Uterus (tissue), 4 donors: ENCODE measurements around the gene TSGA10IP. TPM values are rescaled to one million over a fixed set of nuclear protein-coding genes. Genes with fewer than 3 reads are reported as not detected.

ENCODE experiments used
- DNase-seq, 2 donors: peaks; one replicate each; pipeline ENCODE4 v3.0.0-alpha.2; 2019 to 2020
- H3K27ac ChIP-seq, 2 donors: fragments of 200-600 bp; sonication (generic); 1 replicate in 1 of 2; 2 replicates in 1 of 2; pipeline ENCODE4 v1.5.1; 2016 to 2018
- H3K27me3 ChIP-seq, 2 donors: fragments of 200-600 bp; sonication (generic); one replicate each; pipeline ENCODE4 v1.5.1; 2018 to 2019; ENCODE audit warnings: control low read depth in 1 of 2
- H3K36me3 ChIP-seq, 2 donors: fragments of 200-600 bp; sonication (generic); one replicate each; pipeline ENCODE4 v1.5.1; 2019; ENCODE audit warnings: control low read depth in 1 of 2
- H3K4me1 ChIP-seq, 2 donors: fragments of 200-600 bp; sonication (generic); one replicate each; pipeline ENCODE4 v1.5.1; 2018 to 2019; ENCODE audit warnings: control low read depth in 1 of 2
- H3K4me3 ChIP-seq, 2 donors: fragments of 200-600 bp; sonication (generic); 1 replicate in 1 of 2; 2 replicates in 1 of 2; pipeline ENCODE4 v1.5.1; 2018 to 2019; ENCODE audit warnings: mild to moderate bottlenecking in 1 of 2
- H3K9me3 ChIP-seq, 2 donors: fragments of 200-600 bp; sonication (generic); one replicate each; pipeline ENCODE4 v1.5.1; 2019; ENCODE audit warnings: control low read depth in 1 of 2
- CTCF ChIP-seq, 4 experiments: fragments of 200-600 bp in 2 of 4; fragments of 450-650 bp in 2 of 4; sonication (generic) in 2 of 4; IDR thresholded peaks; one replicate each; pipeline ENCODE4 v1.5.1; 2016 to 2019; ENCODE audit warnings: antibody characterized with exemption in 4 of 4, mild to moderate bottlenecking in 2 of 4, moderate library complexity in 1 of 4
- POLR2A ChIP-seq, 2 donors: fragments of 450-650 bp; IDR thresholded peaks; one replicate each; pipeline ENCODE4 v1.6.1; 2016; ENCODE audit warnings: antibody characterized with exemption in 2 of 2, mild to moderate bottlenecking in 1 of 2, moderate library complexity in 1 of 2
- intact Hi-C: fragments of 100-400 bp; cut with DNase I; formaldehyde crosslinking; loops from one replicate; pipeline ENCODE4 v1.15.1; 2023; ENCODE audit warnings: low total_unique reads
- total RNA-seq, 4 donors: library from RNA; depleted of rRNA in 3 of 4; stranded (reverse); fragments of >200 nt in 3 of 4; gene quantifications; one replicate each; pipeline versions ENCODE4 v1.1.0 to v1.2.4, GENCODE V29; 2014 to 2023
- donor health status: DM: yes; HTN: yes; CAD: no.

TSGA10IP gene
- total RNA-seq, 4 donors from 2014 or later = not detected

DNA sequence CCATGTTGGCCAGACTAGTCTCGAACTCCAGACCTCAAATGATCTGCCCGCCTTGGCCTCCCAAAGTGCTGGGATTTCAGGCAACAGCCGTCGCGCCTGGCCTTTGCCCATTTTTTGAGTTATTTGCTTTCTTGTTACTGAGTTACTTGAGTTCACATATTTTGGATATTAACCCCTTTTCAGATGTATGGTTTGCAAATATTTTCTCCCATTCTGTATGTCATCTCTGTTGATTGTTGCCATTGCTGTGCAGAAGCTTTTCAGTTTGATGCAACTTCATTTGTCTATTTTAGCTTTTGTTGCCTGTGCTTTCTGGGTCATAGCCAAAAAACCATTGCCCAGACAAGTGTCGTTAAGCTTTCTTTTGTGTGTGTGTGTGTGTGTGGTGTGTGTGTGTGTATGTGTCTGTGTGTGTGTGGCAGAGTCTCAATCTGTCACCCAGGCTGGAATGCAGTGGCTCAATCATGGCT, 6.8 kb downstream of the TSGA10IP start:
- Histone ChIP-seq H3K27ac (no peak overlapping the region), H3K36me3 (no peaks in the 10 kb centered on the region), H3K4me3 (no peak overlapping the region), H3K9me3 (no peaks in the 10 kb centered on the region), H3K27me3 (no peaks in the 10 kb centered on the region), H3K4me1 (no peaks in the 10 kb centered on the region)
- no peak for TF ChIP-seq POLR2A (IDR thresholded peaks at IDR 0.05)
- no peak for TF ChIP-seq CTCF (IDR thresholded peaks at IDR 0.05)
- intact Hi-C loops = no loop called here
- DNase-seq = no peak

DNA sequence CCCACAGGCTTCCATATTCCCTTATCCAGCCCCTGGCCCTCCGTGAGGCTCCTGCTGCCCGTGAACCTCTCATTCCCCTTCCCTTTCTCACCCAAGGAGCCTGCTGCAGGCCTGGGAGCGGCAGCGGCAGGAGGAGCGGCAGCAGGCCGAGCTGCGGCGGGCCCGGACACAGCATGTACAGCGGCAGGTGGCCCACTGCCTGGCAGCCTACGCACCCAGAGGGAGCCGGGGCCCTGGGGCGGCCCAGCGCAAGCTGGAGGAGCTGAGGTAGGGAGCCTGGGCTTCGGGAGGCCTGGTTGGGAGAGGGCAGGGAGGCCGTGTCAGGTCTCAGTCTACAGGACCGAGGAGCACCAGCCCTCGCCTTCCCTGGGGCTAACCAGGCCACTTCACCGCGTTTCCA, 8.2 kb downstream of the TSGA10IP start:
- no peak overlapping the region for H3K27ac ChIP-seq
- no peaks in the 10 kb centered on the region for H3K4me1 ChIP-seq
- no peak for DNase-seq
- no peaks in the 10 kb centered on the region for H3K27me3 ChIP-seq
- no peak overlapping the region for H3K4me3 ChIP-seq
- no peak for TF ChIP-seq CTCF (IDR thresholded peaks at IDR 0.05)
- TF ChIP-seq POLR2A (IDR thresholded peaks at IDR 0.05) = no peak
- H3K9me3 ChIP-seq = no peaks in the 10 kb centered on the region
- H3K36me3 ChIP-seq = no peaks in the 10 kb centered on the region
- intact Hi-C loops = no loop called here

DNA sequence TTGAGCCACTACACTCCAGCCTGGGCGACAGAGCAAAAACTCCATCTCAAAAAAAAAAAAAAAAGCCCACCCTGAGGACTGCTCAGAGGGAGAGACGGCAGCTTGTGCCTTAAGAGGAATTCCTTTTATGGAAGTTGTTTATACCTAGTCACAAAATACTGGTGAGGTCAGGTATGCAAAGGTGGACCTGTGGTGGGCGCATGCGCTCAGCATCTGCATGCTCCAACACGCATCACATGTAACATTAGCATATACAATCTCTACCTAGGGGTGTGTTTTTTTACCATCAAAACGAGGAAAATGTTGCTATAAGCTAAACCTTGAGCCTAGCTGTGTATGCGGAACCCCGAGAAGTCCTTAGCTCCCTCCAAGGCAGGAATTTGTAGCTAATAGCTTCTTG, 9.5 kb downstream of the TSGA10IP start:
- intact Hi-C loops = no loop called here
- TF ChIP-seq CTCF (IDR thresholded peaks at IDR 0.05) = no peak

GRCh38 chr11:65958291-65958690, 13.0 kb downstream of the TSGA10IP start:
- intact Hi-C loops = no loop called here

More for the DNA sequence above, 9.5 kb downstream of the TSGA10IP start:
- H3K36me3 ChIP-seq = no peaks in the 10 kb centered on the region
- no peaks in the 10 kb centered on the region for H3K9me3 ChIP-seq
- H3K27me3 ChIP-seq = no peaks in the 10 kb centered on the region
- no peaks in the 10 kb centered on the region for H3K4me1 ChIP-seq
- H3K27ac ChIP-seq = no peak overlapping the region
- no peak for DNase-seq
- no peak overlapping the region for H3K4me3 ChIP-seq

More at GRCh38 chr11:65958291-65958690, 13.0 kb downstream of the TSGA10IP start:
- Histone ChIP-seq H3K27me3 (no peaks in the 10 kb centered on the region), H3K4me1 (peaks cover 6 to 8% of the 10 kb centered on the region in 2 donors), H3K4me3 (no peak overlapping the region), H3K36me3 (no peaks in the 10 kb centered on the region), H3K27ac (no peak overlapping the region), H3K9me3 (no peaks in the 10 kb centered on the region)
- no peak for DNase-seq
- TF ChIP-seq POLR2A (IDR thresholded peaks at IDR 0.05) (no peak), CTCF (IDR thresholded peaks at IDR 0.05) (no peak)
